ENCODE data around the gene TSPAN11.

DNA sequence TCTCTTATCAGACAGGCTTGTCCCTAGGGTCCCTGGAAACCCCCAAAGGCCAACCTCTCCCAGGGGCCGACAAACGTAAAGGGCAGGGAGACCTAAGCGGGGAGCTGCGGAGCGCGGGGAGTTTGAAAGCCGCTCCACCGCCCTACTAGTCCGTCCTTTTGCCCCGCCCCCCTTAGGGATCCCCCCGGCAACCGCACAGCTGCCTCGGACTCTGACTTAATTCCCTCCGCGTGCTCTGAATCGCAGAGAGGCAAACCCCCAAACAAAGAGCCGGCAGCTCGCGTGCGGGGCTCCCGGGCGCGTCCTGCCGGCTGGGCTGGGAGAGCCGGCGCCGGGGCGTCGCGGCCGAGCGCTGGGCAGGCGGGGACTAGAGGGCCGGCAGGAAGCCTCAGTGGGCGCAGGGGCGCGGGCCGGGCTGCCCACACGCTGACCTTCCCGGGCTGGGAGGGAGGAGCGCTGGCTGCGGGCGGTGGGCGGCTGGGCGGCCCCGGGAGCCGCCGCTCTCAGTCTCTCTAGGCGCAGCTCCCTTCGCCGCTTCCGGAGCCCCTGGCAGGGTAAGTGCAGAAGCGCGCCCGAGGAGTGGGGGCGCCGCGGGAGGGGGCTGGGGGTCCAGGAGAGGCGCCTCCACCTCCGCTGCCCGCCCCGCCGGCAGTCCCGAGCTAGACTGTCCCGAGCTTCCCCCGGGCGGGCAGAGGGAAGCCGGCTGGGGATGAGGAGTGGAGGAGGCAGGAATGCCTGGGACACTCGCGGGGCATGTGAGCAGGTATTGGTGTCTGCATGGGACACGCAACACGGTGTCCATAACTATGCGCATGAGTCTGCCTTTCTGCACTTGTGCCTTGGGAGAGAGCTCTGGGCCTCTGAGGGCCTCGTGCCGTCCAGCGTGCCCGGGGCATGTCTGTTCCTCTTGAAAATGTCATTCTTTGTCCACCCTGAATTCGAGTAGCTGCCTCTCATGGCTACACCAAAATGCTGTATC lies at the start of gene TSPAN11:
- TF ChIP-seq YY1 (IDR thresholded peaks at IDR 0.05; ENCODE audit: insufficient read depth, insufficient read length): no peak
- TF ChIP-seq ZNF274 (IDR thresholded peaks at IDR 0.05; ENCODE audit: low read depth, low read length): no peak

Data from NT2/D1 (cell line).